Measurements from ENCODE around the gene ELP4. TPM values are rescaled to one million over a fixed set of nuclear protein-coding genes. Genes with fewer than 3 reads are reported as not detected.

The ELP4 gene
- total and polyA plus RNA-seq, 2 donors from 2014 or later = 20.3 to 26.2 TPM

DNA sequence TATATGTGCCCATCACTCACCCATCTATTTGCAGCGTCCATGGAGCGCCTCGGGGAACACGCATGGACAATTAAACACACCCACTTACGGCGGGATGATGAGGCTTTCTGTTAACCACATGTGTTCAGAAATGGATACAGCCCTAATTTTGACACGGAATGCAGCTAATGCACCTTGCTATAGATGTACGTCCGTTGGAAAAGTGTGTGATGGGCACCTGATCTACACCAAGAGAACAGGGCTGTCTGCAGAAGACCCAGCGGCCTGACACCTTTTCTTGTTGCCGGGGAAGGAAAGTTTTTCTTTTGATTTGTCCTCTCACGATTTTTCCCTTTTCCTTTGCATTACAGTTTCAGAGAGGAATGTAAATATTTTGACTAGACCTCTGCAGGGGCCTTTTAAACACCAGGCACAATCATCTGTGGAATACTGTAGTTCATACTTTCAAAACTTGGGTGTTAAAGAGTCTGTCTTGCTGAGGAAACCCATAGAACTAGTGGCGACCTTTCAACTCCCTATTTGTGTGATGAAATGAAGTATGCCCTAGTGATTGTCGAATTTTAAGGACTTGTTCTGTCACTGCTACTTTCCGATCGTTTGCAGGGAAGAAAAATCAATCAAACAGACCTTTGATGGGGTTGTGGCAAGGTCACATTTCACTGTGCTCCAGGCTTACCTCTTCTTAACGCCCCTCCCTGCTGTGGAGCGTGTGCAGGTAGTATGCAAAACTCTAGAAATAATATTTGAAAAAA lies 318.1 kb downstream of the ELP4 start:
- Histone ChIP-seq H3K4me1 (ENCODE audit: control insufficient read depth in 2 of 3, insufficient read depth in 2 of 3, low read depth in 1 of 3, low read length in 3 of 3) (no peaks in the 10 kb centered on the region), H3K4me3 (ENCODE audit: low read length in 3 of 3) (no peak overlapping the region), H3K27ac (ENCODE audit: low read depth in 2 of 2, low read length in 2 of 2) (no peak overlapping the region), H3K36me3 (ENCODE audit: control insufficient read depth in 2 of 3, insufficient read depth in 3 of 3, low read length in 3 of 3) (no peaks in the 10 kb centered on the region), H3K27me3 (ENCODE audit: control insufficient read depth, insufficient read depth, low read length) (peaks cover 85% of the 10 kb centered on the region), H3K9ac (ENCODE audit: low read length in 3 of 3) (no peak overlapping the region), H3K9me3 (ENCODE audit: control insufficient read depth in 2 of 3, insufficient read depth in 1 of 3, low read length in 3 of 3) (no peaks in the 10 kb centered on the region)
- TF ChIP-seq, protein P1, sequence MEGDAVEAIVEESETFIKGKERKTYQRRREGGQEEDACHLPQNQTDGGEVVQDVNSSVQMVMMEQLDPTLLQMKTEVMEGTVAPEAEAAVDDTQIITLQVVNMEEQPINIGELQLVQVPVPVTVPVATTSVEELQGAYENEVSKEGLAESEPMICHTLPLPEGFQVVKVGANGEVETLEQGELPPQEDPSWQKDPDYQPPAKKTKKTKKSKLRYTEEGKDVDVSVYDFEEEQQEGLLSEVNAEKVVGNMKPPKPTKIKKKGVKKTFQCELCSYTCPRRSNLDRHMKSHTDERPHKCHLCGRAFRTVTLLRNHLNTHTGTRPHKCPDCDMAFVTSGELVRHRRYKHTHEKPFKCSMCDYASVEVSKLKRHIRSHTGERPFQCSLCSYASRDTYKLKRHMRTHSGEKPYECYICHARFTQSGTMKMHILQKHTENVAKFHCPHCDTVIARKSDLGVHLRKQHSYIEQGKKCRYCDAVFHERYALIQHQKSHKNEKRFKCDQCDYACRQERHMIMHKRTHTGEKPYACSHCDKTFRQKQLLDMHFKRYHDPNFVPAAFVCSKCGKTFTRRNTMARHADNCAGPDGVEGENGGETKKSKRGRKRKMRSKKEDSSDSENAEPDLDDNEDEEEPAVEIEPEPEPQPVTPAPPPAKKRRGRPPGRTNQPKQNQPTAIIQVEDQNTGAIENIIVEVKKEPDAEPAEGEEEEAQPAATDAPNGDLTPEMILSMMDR (IDR thresholded peaks at IDR 0.05; ENCODE audit: borderline replicate concordance, extremely low read depth, insufficient read depth) = no peak
- intact Hi-C loops (cut with DNase I) = no loop called here
- DNase-seq = peak in 2 of 5 donors; percentile 31 to 32
- FAIRE-seq = no peak

DNA sequence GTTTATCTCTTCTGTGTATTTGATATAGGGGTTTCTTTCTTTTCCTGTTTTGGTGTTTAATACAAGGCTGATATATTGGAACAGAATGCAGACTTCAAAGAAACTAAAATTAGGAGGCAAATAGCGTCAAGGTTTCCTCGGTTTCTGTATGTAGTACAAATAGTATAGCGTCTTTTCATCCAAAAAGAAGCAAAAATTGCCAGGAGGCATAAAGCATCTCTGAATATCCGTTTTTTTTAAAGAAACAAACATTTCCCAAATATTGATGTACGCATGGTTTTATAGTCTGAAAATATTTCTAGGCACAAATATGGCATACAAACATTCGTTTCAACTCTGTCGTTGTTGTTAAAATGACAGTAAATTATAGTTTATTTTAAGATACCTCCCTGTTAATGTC lies 318.6 kb downstream of the ELP4 start:
- FAIRE-seq = no peak
- Histone ChIP-seq H3K36me3 (ENCODE audit: control insufficient read depth in 2 of 3, insufficient read depth in 3 of 3, low read length in 3 of 3) (no peaks in the 10 kb centered on the region), H3K9ac (ENCODE audit: low read length in 3 of 3) (no peak overlapping the region), H3K4me3 (ENCODE audit: low read length in 3 of 3) (no peak overlapping the region), H3K4me1 (ENCODE audit: control insufficient read depth in 2 of 3, insufficient read depth in 2 of 3, low read depth in 1 of 3, low read length in 3 of 3) (no peaks in the 10 kb centered on the region), H3K27ac (ENCODE audit: low read depth in 2 of 2, low read length in 2 of 2) (no peak overlapping the region), H3K9me3 (ENCODE audit: control insufficient read depth in 2 of 3, insufficient read depth in 1 of 3, low read length in 3 of 3) (peaks cover 0 to under 1% (median 0%) of the 10 kb centered on the region in 3 donors), H3K27me3 (ENCODE audit: control insufficient read depth, insufficient read depth, low read length) (peaks cover 81% of the 10 kb centered on the region)
- intact Hi-C loops (cut with DNase I) = no loop called here
- DNase-seq = peak in 1 of 5 donors; percentile 22
- TF ChIP-seq, protein P1 (IDR thresholded peaks at IDR 0.05; ENCODE audit: borderline replicate concordance, extremely low read depth, insufficient read depth) = no peak

GRCh38 chr11:31830406-31830805 lies 320.8 kb downstream of the ELP4 start:
- Histone ChIP-seq H3K9ac (ENCODE audit: low read length in 3 of 3) (no peak overlapping the region), H3K9me3 (ENCODE audit: control insufficient read depth in 2 of 3, insufficient read depth in 1 of 3, low read length in 3 of 3) (peaks cover 0 to 3% (median 0%) of the 10 kb centered on the region in 3 donors), H3K36me3 (ENCODE audit: control insufficient read depth in 2 of 3, insufficient read depth in 3 of 3, low read length in 3 of 3) (no peaks in the 10 kb centered on the region), H3K27me3 (ENCODE audit: control insufficient read depth, insufficient read depth, low read length) (peaks cover 63% of the 10 kb centered on the region), H3K27ac (ENCODE audit: low read depth in 2 of 2, low read length in 2 of 2) (no peak overlapping the region), H3K4me3 (ENCODE audit: low read length in 3 of 3) (no peak overlapping the region), H3K4me1 (ENCODE audit: control insufficient read depth in 2 of 3, insufficient read depth in 2 of 3, low read depth in 1 of 3, low read length in 3 of 3) (no peaks in the 10 kb centered on the region)
- no peak for DNase-seq
- TF ChIP-seq, protein P1 (IDR thresholded peaks at IDR 0.05; ENCODE audit: borderline replicate concordance, extremely low read depth, insufficient read depth) = no peak
- intact Hi-C loops (cut with DNase I) = no loop called here
- FAIRE-seq = no peak

Measured in kidney (tissue), 14 donors.